ENCODE measurements around the gene LGALS7B.
"Not testable (repeated sequence)": the region's sequence is repeated elsewhere in the genome, so short reads cannot be mapped to it uniquely, and the experiment has no call there.

LGALS7B gene

GRCh38 chr19:38770228-38770948 lies 18.6 kb upstream of the LGALS7B start:
- DNase-seq (ENCODE audit: low read depth in 3 of 3) = not testable (repeated sequence)

GRCh38 chr19:38770949-38771275 lies 18.1 kb upstream of the LGALS7B start:
- not testable (repeated sequence) for DNase-seq (ENCODE audit: low read depth in 3 of 3)

- not testable (repeated sequence) for DNase-seq (ENCODE audit: low read depth in 3 of 3)
Measured at GRCh38 chr19:38771569-38771968, 17.4 kb upstream of the LGALS7B start.

- DNase-seq (ENCODE audit: low read depth in 3 of 3) = no peak
Measured at GRCh38 chr19:38773469-38774177, 15.4 kb upstream of the LGALS7B start, which contains the start of gene LGALS7. LGALS7 (minus strand) TSS chr19:38773517; CDS start chr19:38773492, 25 bp downstream.

GRCh38 chr19:38774181-38774950 lies 14.6 kb upstream of the LGALS7B start:
- DNase-seq (ENCODE audit: low read depth in 3 of 3) = no peak

- DNase-seq (ENCODE audit: low read depth in 3 of 3) = no peak
Measured at GRCh38 chr19:38778733-38779132, 10.3 kb upstream of the LGALS7B start.

GRCh38 chr19:38780443-38780842 lies 8.6 kb upstream of the LGALS7B start:
- DNase-seq (ENCODE audit: low read depth in 3 of 3) = no peak

- no peak for DNase-seq (ENCODE audit: low read depth in 3 of 3)
Measured at GRCh38 chr19:38781058-38781457, 7.9 kb upstream of the LGALS7B start.

- not testable (repeated sequence) for DNase-seq (ENCODE audit: low read depth in 3 of 3)
Measured at GRCh38 chr19:38782212-38782611, 6.8 kb upstream of the LGALS7B start.

- no peak for DNase-seq (ENCODE audit: low read depth in 3 of 3)
Measured at GRCh38 chr19:38784224-38784623, 4.8 kb upstream of the LGALS7B start.

- no peak for DNase-seq (ENCODE audit: low read depth in 3 of 3)
Measured at GRCh38 chr19:38785187-38785699, 3.8 kb upstream of the LGALS7B start.

GRCh38 chr19:38786061-38786460 lies 2.9 kb upstream of the LGALS7B start:
- not testable (repeated sequence) for DNase-seq (ENCODE audit: low read depth in 3 of 3)

- DNase-seq (ENCODE audit: low read depth in 3 of 3) = no peak
Measured at GRCh38 chr19:38786572-38787265, 2.3 kb upstream of the LGALS7B start.

- not testable (repeated sequence) for DNase-seq (ENCODE audit: low read depth in 3 of 3)
Measured at GRCh38 chr19:38790507-38791403, 1.8 kb downstream of the LGALS7B start.

GRCh38 chr19:38791451-38792064 lies 2.6 kb downstream of the LGALS7B start:
- not testable (repeated sequence) for DNase-seq (ENCODE audit: low read depth in 3 of 3)

GRCh38 chr19:38792250-38793111 lies 3.5 kb downstream of the LGALS7B start:
- DNase-seq (ENCODE audit: low read depth in 3 of 3) = peak in 1 of 3 experiments; percentile 30

GRCh38 chr19:38793177-38793576 lies 4.2 kb downstream of the LGALS7B start:
- no peak for DNase-seq (ENCODE audit: low read depth in 3 of 3)

GRCh38 chr19:38793671-38794070 lies 4.7 kb downstream of the LGALS7B start:
- DNase-seq (ENCODE audit: low read depth in 3 of 3) = no peak

GRCh38 chr19:38795549-38795948 lies 6.5 kb downstream of the LGALS7B start:
- DNase-seq (ENCODE audit: low read depth in 3 of 3) = no peak

Data from stimulated activated CD4-positive, alpha-beta T cell treated with anti-CD3 and anti-CD28 coated beads, TNF-alpha, amount 100 ng/mL, for 24 hours (primary cell).